ENCODE results near the gene KRTCAP3. TPM values are rescaled to one million over a fixed set of nuclear protein-coding genes. Genes with fewer than 3 reads are reported as not detected.

The KRTCAP3 gene
- total RNA-seq, 1 experiment from 2014 or later = 49.9 TPM

DNA sequence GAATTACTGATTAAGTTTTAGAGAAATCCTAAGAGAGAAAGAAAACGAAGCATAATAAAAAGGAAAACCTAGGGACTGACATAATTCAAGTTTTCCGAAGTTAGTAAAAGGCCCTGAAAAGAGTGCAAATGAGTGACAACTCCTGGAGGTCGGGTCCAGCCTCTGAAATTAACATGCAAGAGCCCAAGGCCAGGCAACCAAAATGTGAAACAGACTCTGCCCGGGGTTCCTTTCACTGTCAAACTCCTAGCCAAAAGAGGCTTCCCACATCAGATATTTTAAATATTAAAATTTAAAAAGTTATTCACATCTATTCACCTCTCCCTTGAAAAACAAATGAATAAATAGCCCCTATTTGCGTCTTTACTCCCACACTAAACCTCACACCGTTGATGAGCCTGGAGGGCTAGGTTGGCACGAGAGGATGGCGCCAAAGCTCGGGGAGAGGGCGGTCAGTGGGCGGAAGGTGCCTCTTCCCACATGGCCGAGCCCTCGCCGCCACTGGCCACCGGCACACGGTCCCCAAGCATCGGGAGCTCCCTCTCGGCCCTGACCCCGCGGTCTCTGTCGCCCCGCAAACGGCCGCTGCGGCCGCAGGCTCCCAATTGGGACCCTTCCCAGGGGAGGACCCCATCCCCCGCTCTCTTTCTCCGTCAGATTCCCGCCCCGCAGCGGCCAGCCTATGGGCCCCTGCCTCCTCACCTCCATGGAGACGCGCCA is 33.4 kb upstream of the KRTCAP3 start:
- no peaks in the 10 kb centered on the region; the same call in 1 of the 2 replicates for H3K27me3 Mint-ChIP-seq (ENCODE audit: low read depth)
- H4K91ac ChIP-seq (ENCODE audit: insufficient read length, low read depth, low read length) = no peak overlapping the region
- no peak overlapping the region for H3T11ph ChIP-seq (ENCODE audit: low read length)
- H3K4me1 ChIP-seq (ENCODE audit: insufficient read depth, low read length) = no peaks in the 10 kb centered on the region
- peaks cover 4 to 11% of the 10 kb centered on the region in 2 experiments; a peak in 2 of 5 replicates for H3K9me3 Mint-ChIP-seq
- no peak overlapping the region for H2BK20ac ChIP-seq (ENCODE audit: low read depth, low read length, poor library complexity, severe bottlenecking)
- H3K79me2 ChIP-seq (ENCODE audit: insufficient read depth, low read length) = peaks cover 34% of the 10 kb centered on the region; the same call in 1 of the 2 replicates
- H3K23ac ChIP-seq (ENCODE audit: insufficient read length, low read depth, low read length) = no peak overlapping the region
- H4K5ac ChIP-seq (ENCODE audit: insufficient read length, low read depth, low read length) = no peak overlapping the region
- H4K20me1 ChIP-seq (ENCODE audit: control insufficient read depth, insufficient read depth, insufficient read length) = no peaks in the 10 kb centered on the region
- H3K9me3 ChIP-seq (ENCODE audit: control insufficient read depth, low read depth, low read length) = no peaks in the 10 kb centered on the region
- H3K18ac ChIP-seq (ENCODE audit: insufficient read length, low read depth, low read length) = no peak overlapping the region
- H2BK5ac ChIP-seq (ENCODE audit: insufficient read length, low read length) = no peak overlapping the region
- H4K8ac ChIP-seq (replicated peaks; ENCODE audit: insufficient read length, low read depth, low read length) = no peak overlapping the region
- peaks cover 4 to 28% (median 20%) of the 10 kb centered on the region in 3 experiments; a peak in 6 of 7 replicates for H3K36me3 Mint-ChIP-seq (ENCODE audit: insufficient read depth in 1 of 3, low read depth in 3 of 3)
- H3K4me3 Mint-ChIP-seq = peak overlapping the region; percentile 89 to 93
- peak overlapping the region; percentile 61 to 93 (median 87); a peak in 4 of 7 replicates for H3K27ac Mint-ChIP-seq
- H3K27ac ChIP-seq (ENCODE audit: insufficient read length, low read depth, low read length) = no peak overlapping the region
- no peak for DNase-seq
- peak overlapping the region; percentile 86 for H3K9ac ChIP-seq (ENCODE audit: extremely low read depth, insufficient read length, low read length)
- peaks cover 3% of the 10 kb centered on the region for H3K79me1 ChIP-seq (ENCODE audit: insufficient read depth, low read depth, low read length, poor library complexity, severe bottlenecking)
- H3K4ac ChIP-seq (ENCODE audit: low read depth, low read length) = no peak overlapping the region
- H3K4me1 Mint-ChIP-seq = peaks cover 18 to 20% of the 10 kb centered on the region in 2 experiments
- H3K4me2 ChIP-seq (ENCODE audit: insufficient read depth, insufficient read length, low read length) = peak overlapping the region; percentile 74
- no CpG with 5 or more reads among the region's 33 CpGs for WGBS (ENCODE audit: extremely low coverage, insufficient read length, low lambda C conversion rate)
- TF ChIP-seq, protein P1, sequence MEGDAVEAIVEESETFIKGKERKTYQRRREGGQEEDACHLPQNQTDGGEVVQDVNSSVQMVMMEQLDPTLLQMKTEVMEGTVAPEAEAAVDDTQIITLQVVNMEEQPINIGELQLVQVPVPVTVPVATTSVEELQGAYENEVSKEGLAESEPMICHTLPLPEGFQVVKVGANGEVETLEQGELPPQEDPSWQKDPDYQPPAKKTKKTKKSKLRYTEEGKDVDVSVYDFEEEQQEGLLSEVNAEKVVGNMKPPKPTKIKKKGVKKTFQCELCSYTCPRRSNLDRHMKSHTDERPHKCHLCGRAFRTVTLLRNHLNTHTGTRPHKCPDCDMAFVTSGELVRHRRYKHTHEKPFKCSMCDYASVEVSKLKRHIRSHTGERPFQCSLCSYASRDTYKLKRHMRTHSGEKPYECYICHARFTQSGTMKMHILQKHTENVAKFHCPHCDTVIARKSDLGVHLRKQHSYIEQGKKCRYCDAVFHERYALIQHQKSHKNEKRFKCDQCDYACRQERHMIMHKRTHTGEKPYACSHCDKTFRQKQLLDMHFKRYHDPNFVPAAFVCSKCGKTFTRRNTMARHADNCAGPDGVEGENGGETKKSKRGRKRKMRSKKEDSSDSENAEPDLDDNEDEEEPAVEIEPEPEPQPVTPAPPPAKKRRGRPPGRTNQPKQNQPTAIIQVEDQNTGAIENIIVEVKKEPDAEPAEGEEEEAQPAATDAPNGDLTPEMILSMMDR (conservative IDR thresholded peaks at IDR 0.05) = no peak
- H2AK5ac ChIP-seq (ENCODE audit: insufficient read length, low read length) = no peak overlapping the region
- no peak overlapping the region for H2BK15ac ChIP-seq (ENCODE audit: low read depth, low read length)
- H2AFZ ChIP-seq (ENCODE audit: low read length) = no peak overlapping the region
- no peak overlapping the region for H2BK120ac ChIP-seq (ENCODE audit: low read depth, low read length, poor library complexity, severe bottlenecking)
- H2BK12ac ChIP-seq (ENCODE audit: insufficient read length, low read depth, low read length) = no peak overlapping the region
- no peaks in the 10 kb centered on the region for H3K27me3 ChIP-seq (ENCODE audit: insufficient read depth, low read length)
- no peak overlapping the region for H3K56ac ChIP-seq (ENCODE audit: insufficient read length, low read depth, low read length)
- H3K14ac ChIP-seq (ENCODE audit: insufficient read depth, low read length) = peak overlapping the region; percentile 49
- H3K23me2 ChIP-seq (ENCODE audit: insufficient read length, low read depth, low read length, poor library complexity, severe bottlenecking) = peaks cover 9% of the 10 kb centered on the region
